ENCODE measurements around the gene SETMAR. TPM values are rescaled to one million over a fixed set of nuclear protein-coding genes. Genes with fewer than 3 reads are reported as not detected.

The SETMAR gene
- 18.4 and 19.5 TPM in 2 replicates for total RNA-seq

- TF ChIP-seq, protein P1, sequence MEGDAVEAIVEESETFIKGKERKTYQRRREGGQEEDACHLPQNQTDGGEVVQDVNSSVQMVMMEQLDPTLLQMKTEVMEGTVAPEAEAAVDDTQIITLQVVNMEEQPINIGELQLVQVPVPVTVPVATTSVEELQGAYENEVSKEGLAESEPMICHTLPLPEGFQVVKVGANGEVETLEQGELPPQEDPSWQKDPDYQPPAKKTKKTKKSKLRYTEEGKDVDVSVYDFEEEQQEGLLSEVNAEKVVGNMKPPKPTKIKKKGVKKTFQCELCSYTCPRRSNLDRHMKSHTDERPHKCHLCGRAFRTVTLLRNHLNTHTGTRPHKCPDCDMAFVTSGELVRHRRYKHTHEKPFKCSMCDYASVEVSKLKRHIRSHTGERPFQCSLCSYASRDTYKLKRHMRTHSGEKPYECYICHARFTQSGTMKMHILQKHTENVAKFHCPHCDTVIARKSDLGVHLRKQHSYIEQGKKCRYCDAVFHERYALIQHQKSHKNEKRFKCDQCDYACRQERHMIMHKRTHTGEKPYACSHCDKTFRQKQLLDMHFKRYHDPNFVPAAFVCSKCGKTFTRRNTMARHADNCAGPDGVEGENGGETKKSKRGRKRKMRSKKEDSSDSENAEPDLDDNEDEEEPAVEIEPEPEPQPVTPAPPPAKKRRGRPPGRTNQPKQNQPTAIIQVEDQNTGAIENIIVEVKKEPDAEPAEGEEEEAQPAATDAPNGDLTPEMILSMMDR (conservative IDR thresholded peaks at IDR 0.05; ENCODE audit: low read depth, low read length), result no peak
- DNase-seq (ENCODE audit: low read depth), result no peak
- peak within 1 kb of the TSS; percentile 90 for H3K4me3 ChIP-seq (ENCODE audit: low read depth, low read length)
Measured at GRCh38 chr3:4303187-4304123, at the start of gene SETMAR. Gene SETMAR (plus strand): TSS chr3:4303369. CDS start chr3:4303371, 2 bp downstream.

DNA sequence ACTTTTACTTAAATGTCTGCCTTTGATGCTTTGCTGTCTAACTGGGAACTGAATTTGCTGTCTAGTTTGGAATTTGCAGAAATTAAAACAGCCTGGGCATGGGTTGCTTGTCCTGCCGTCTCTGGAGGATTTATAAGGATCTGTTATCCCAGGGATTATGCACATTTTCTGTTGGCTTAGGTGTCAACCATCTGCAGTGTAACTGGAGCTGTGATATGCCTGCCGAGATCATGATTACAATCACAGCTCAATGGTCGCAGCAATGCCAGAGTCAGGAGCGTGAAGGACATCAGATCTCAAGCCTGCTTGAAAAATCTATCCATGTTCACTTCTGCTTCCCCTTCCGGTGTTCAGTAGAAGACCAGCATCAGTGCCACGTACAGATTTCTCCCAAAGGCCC is 41.8 kb upstream of the SETMAR start:
- H3K4me3 ChIP-seq (ENCODE audit: low read depth, low read length), result no peak overlapping the region
- TF ChIP-seq, protein P1 (conservative IDR thresholded peaks at IDR 0.05; ENCODE audit: low read depth, low read length), result no peak
- no peak for DNase-seq (ENCODE audit: low read depth)

- TF ChIP-seq, protein P1 (conservative IDR thresholded peaks at IDR 0.05; ENCODE audit: low read depth, low read length), result no peak
- H3K4me3 ChIP-seq (ENCODE audit: low read depth, low read length), result no peak overlapping the region
- DNase-seq (ENCODE audit: low read depth), result no peak
Measured at GRCh38 chr3:4264040-4264439, 39.1 kb upstream of the SETMAR start.

GRCh38 chr3:4270720-4271119 is 32.4 kb upstream of the SETMAR start:
- TF ChIP-seq, protein P1 (conservative IDR thresholded peaks at IDR 0.05; ENCODE audit: low read depth, low read length), result no peak
- DNase-seq (ENCODE audit: low read depth), result no peak
- H3K4me3 ChIP-seq (ENCODE audit: low read depth, low read length), result no peak overlapping the region

DNA sequence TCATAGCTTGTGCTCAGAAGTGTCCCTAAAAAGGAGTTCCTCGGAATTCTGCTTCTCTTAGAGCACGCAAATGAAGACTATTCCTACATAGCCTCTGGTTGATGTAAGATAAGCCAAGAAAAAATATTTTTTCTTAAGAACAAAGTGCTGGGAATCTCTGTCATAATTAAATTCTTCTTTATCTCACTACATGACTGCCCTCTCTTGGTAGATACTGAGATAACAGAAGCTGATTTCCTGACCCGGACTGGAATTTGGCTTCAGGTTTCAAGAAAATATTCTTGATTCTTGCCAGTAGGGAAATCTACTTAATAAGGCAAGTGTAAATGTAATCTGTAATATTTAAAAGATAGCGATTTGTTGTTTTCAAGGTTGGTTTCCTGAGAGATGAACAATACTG is 31.3 kb upstream of the SETMAR start:
- H3K4me3 ChIP-seq (ENCODE audit: low read depth, low read length), result no peak overlapping the region
- no peak for DNase-seq (ENCODE audit: low read depth)
- TF ChIP-seq, protein P1 (conservative IDR thresholded peaks at IDR 0.05; ENCODE audit: low read depth, low read length), result peak; percentile 58

- H3K4me3 ChIP-seq (ENCODE audit: low read depth, low read length), result no peak overlapping the region
- DNase-seq (ENCODE audit: low read depth), result no peak
- TF ChIP-seq, protein P1 (conservative IDR thresholded peaks at IDR 0.05; ENCODE audit: low read depth, low read length), result no peak
Measured at GRCh38 chr3:4279516-4280105, 23.6 kb upstream of the SETMAR start.

Data from epithelial cell of proximal tubule (primary cell).